Astrocyte (in vitro differentiated cells and primary cell): ENCODE results near the gene ADCY5.

Experiments
- CTCF ChIP-seq: IDR thresholded peaks from 2 replicates; pipeline ENCODE4 v1.5.1; 2011; ENCODE audit warnings: low read depth, mild to moderate bottlenecking, inconsistent platforms, low read length, moderate library complexity; ENCODE audit not compliant: insufficient read depth
- EZH2 ChIP-seq: IDR thresholded peaks from 2 replicates; pipeline ENCODE4 v1.6.1; 2012; ENCODE audit warnings: mild to moderate bottlenecking, low read length, inconsistent platforms; ENCODE audit not compliant: insufficient read depth

GRCh38 chr3:123325766-123326256, 123.1 kb downstream of the ADCY5 start:
- TF ChIP-seq CTCF: no peak
- no peak for TF ChIP-seq EZH2
